ENCODE measurements around the gene MTURN. TPM values are rescaled to one million over a fixed set of nuclear protein-coding genes. Genes with fewer than 3 reads are reported as not detected.
"Not testable (repeated sequence)": the region's sequence is repeated elsewhere in the genome, so short reads cannot be mapped to it uniquely, and the experiment has no call there.

MTURN gene
- total RNA-seq, 1 donor from 2014 or later, result 106 TPM

- no peak for DNase-seq (ENCODE audit: low spot score)
Observed at GRCh38 chr7:30177965-30178364, 43.2 kb downstream of the MTURN start.

DNA sequence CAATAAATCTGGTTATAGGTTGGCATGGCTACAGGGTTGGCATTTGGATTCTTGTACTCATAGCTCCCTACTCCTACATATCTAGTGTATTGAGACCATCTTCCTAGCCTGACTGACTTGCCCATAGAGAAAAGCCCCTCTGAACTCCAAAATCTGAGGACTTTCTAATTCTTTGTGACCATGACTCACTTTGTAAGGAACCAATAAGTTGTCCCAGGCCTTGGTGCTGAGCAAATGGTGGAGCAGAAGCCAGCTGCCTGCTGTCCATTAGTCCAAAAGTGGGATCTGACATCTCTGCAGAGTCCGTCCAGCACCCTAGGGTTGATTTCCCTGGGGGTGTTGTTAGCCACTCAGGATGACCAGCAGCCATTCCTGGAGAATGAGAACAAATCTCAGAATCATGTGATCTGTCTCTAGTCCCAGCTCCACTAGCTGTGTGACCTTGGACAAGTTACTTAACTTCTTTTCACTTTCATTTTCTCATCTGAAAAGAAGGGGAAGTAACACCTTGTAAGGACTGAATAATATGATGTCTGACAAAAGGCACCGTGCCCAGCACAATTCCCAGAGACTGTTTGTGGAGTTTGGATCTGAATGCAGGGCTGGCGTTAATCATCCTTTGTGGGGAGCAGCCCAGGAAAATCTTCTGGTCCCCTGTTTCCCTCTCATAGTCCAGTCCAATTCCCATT lies 44.1 kb downstream of the MTURN start:
- DNase-seq (ENCODE audit: low spot score), result no peak

DNA sequence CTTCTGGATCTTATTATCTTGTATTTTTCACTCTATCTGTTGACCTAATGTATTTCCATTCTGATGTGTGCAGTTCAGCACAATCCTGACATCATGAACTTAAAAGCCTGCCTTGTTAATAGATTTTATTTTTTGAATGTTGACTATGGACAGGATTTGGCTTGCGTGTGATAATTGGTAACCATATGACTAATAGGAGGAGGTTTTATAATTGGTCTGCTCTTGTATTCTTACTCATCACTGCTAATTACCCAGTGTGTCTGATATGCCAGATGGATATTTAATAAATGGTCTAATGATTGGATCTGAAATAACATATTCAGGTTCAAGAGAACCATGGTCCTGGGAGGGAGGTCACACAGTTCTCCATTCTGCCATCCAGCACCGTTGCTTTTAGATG lies 45.9 kb downstream of the MTURN start:
- no peak for DNase-seq (ENCODE audit: low spot score)

DNA sequence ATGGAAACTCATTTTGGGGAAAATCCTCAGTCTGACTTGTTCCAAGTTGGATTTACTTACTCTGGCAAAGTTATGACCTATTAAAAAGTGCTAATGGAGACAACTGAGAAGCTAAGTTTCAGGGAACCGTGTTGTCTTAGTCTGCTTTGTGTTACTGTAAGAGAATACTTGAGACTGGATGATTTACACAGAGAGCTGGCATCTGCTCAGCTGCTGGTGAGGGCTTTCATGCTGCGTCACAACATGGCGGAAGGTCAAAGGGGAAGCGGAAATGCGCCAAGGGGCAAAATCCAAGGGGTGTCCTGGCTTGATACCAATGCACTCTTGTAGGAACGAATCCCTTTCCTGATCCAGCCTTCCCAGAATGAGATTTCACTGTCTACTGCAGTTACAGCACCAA lies 46.4 kb downstream of the MTURN start:
- no peak for DNase-seq (ENCODE audit: low spot score)

DNA sequence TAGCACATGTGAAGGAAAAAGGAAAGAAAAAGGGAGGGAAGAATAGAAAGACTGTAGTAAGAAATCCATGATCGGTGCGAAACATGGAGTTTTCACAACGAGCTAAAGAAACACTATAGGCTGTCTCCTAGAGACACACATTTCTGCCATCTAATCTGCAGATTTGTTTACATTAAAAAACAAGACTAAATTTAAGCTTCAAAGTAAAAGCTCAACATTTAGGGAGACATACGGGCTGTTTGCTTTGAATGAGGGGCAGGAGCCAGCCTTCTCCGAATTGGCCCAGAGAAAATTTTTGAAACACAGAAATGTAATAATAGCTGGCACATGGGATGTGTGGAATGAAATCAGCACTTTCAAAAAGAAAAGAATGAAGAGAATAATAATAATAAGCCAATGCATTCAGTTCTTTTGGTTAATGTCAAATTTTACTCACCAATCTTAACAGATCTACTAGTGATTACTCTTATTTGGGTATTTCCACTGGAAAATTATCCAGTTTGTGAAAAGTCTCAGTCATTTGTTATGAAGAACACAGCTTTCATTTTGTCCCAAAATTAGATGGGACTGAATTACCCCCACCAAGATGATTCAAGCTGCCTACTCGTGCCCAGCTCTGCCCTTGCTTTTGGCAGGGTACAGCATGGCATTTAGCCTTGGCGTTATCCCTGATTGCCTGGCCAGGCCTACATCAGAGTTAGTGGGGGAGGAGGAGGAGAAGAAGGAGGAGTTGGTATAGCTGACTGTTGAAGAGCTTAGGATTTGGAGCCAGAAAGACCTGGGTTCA lies 47.1 kb downstream of the MTURN start:
- no peak for DNase-seq (ENCODE audit: low spot score)

- DNase-seq (ENCODE audit: low spot score), result no peak
Observed at GRCh38 chr7:30182814-30183213, 48.0 kb downstream of the MTURN start.

DNA sequence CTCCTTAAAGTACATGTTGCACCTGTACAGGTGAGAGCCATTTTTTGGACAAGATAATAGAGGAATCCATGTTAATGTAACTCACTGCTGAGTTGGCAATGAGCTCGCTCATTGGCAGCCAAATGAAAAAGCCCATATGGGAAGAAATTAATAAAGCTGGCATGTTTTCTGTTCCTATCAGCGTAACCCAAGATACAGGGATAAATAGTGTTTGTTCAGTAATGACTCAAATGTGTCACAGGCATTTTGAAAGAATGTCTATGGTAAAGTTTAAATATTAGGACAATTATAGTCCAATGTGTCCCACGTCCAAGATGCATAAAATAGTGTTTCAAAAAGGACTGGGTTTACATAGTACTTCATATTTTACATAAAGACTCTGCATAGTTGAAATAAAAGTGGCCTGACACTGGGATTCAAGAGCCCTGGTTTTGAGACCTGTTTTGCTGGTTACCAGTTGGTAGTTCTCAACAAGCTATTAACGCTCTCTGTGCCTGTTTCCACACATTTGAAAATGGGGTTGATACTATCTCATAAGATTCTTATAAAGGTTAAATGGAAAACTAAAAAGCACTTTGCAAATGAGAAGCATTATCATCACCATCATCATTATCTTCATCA lies 49.1 kb downstream of the MTURN start:
- no peak for DNase-seq (ENCODE audit: low spot score)

DNA sequence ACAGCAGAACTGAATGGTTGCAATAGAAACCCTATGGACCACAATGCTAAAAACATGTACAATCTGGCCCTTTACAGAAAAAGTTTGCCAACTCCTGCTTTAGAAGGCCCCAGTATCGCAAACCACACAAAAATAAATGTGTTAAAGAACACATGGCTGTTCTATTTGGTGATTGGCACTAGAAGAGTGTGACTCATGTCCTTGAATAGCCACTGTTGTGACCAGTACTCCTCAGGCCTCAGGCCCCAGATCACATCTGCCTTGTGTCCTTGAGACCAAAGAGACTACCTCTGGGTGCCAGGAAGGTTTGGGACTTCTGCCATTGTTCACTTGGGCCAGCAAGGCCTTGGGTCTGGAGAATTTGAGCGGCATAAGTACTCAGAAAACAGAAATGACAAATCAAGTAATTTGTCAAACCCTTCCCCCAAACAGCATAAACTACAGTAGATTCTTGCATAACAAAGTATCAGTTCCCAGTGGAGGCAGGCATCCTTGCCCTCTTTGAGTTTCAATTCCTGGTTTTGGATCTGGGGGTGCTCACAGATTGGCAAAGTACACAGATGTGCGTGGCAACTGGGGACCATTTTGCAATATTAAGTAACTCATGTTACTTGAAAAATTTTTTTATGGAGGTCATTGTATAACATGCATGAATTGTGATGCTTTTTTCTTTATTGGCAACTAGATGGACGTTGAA lies 50.2 kb downstream of the MTURN start:
- peak; percentile 39 for DNase-seq (ENCODE audit: low spot score)

DNA sequence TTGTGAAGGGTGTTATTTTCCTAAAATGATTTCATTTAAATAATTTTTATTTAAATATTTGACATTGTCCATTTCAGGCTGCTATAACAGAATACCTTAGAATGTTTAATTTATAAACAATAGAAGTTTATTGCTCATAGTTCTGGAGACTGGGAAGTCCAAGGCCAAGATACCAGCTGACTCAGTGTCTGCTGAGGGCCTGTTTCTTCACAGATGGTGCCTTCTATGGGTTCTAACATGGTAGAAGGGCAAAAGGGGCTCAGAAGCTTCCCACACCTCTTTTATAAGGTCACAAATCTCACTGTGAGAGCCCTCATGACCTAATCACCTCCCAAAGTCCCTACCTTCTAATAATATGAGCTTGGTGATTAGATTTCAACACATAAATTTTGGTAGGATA lies 50.7 kb downstream of the MTURN start:
- DNase-seq (ENCODE audit: low spot score), result no peak

GRCh38 chr7:30186725-30187124 lies 51.9 kb downstream of the MTURN start:
- no peak for DNase-seq (ENCODE audit: low spot score)

DNA sequence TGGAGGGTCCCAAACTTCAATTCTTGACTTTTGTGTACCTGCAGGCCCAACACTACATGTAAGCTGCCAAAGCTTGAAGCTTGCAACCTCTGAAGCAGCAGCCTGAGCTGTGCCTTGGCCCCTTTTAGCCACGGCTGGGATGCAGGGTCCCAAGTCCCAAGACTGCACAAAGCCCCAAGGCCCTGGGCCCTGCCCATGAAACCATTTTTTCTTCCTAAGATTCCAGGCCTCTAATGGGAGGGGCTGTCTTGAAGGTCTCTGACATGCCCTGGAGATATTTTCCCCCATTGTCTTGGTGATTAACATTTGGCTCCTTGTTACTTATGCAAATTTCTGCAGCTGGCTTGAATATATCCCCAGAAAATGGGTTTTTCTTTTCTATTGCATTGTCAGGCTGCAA lies 52.7 kb downstream of the MTURN start:
- no peak for DNase-seq (ENCODE audit: low spot score)

DNA sequence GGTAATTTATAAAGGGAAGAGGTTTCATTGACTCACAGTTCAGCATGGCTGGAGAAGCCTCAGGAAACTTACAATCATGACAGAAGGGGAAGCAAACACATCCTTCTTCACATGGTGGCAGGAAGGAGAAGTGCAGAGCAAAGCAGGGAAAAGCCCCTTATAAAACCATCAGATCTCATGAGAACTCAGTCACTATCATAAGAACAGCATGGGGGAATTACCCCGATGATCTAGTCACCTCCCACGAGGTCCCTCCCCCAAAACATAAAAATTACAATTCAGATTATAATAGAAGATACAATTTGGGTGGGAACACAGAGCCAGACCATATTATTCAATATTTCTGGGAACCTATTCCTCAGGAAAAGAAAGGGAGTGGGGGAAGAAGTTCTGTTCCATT lies 53.6 kb downstream of the MTURN start:
- DNase-seq (ENCODE audit: low spot score), result not testable (repeated sequence)

GRCh38 chr7:30188811-30189210 lies 54.0 kb downstream of the MTURN start:
- no peak for DNase-seq (ENCODE audit: low spot score)

GRCh38 chr7:30191809-30192208 lies 57.0 kb downstream of the MTURN start:
- DNase-seq (ENCODE audit: low spot score), result no peak

- DNase-seq (ENCODE audit: low spot score), result no peak
Observed at GRCh38 chr7:30193336-30193943, 58.7 kb downstream of the MTURN start.

DNA sequence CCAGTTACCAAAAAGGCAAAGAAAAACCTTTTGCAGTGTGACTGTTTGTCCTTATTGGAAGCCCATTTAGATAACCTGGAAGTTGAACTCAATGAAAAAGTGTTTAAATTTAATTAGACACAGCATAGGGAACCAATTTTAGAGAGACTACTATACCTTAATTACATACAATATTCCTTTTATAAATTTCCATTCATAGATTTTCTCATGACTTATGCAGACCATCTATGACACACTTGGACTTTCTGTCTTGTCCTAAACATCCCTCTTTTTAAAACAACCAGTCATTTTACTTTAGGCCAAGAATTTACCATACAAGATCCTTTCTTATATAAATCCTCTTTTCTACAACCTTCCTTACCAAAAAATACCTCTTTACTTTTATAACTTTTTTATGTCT lies 61.6 kb downstream of the MTURN start:
- DNase-seq (ENCODE audit: low spot score), result no peak

- no peak for DNase-seq (ENCODE audit: low spot score)
Observed at GRCh38 chr7:30197438-30197837, 62.7 kb downstream of the MTURN start.

DNA sequence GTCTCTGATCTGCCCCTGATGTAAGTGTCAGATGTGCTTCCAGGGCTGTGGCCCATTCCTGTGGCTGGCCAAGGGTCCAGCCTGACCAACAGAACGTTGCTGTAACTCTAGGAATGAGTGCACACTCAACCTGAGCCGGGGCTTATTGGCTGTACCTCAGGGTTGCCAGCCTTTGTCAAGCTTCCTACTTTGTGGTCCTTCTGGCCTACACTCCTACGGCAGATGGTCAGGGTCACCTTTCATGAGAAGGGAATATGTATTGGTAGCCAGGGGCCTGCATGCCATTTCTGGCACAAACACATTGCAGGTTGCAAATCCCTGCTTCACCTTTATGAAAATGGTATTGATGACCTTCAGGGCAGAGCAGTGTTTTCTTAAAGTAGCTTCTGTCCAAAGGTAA lies 64.5 kb downstream of the MTURN start:
- no peak for DNase-seq (ENCODE audit: low spot score)

GRCh38 chr7:30200591-30200990 lies 65.8 kb downstream of the MTURN start:
- no peak for DNase-seq (ENCODE audit: low spot score)

- DNase-seq (ENCODE audit: low spot score), result no peak
Observed at GRCh38 chr7:30201161-30201666, 66.4 kb downstream of the MTURN start.

- no peak for DNase-seq (ENCODE audit: low spot score)
Observed at GRCh38 chr7:30201921-30202320, 67.1 kb downstream of the MTURN start.

DNA sequence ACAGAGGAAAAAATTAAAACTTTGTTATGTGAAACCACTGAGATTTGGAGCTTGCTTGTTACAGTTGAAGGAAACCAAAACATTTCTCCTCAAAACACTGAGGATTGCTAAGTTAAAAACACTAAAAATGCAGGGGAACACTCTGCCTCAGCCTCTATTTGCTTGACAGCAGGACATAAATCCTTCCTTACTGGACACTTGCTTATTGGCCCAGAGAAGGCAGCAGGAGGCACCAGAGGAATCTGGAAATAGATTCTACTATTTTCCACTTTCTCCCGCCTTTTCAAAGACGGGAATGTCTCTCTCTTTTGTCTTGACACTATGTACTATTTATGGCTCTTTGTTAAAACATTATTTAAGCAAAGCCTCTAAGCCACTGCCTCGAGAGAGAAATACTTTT lies 67.9 kb downstream of the MTURN start:
- no peak for DNase-seq (ENCODE audit: low spot score)
